NCI-H345 (cell line): Measurements from ENCODE around the gene ADAMTS3.
A peak's percentile ranks its signal among the peaks of the same experiment; 100 is the strongest.

Experiments
- DNase-seq: peaks from one replicate; lab custom pipeline; 2025; lab: John Stamatoyannopoulos, UW

The ADAMTS3 gene

GRCh38 chr4:72286185-72286584, 282.8 kb downstream of the ADAMTS3 start:
- DNase-seq = peak; percentile 10

GRCh38 chr4:72283357-72283756, 285.7 kb downstream of the ADAMTS3 start:
- no peak for DNase-seq

GRCh38 chr4:72280252-72280651, 288.8 kb downstream of the ADAMTS3 start:
- no peak for DNase-seq

GRCh38 chr4:72275381-72275780, 293.6 kb downstream of the ADAMTS3 start:
- DNase-seq = no peak

- no peak for DNase-seq
These were observed 294.8 kb downstream of the ADAMTS3 start for GRCh38 chr4:72274251-72274650.

- DNase-seq = no peak
These were observed 313.8 kb downstream of the ADAMTS3 start for GRCh38 chr4:72255269-72255668.

- DNase-seq = no peak
These were observed 325.4 kb downstream of the ADAMTS3 start for GRCh38 chr4:72243641-72244040.

- DNase-seq = no peak
These were observed 329.4 kb downstream of the ADAMTS3 start for GRCh38 chr4:72239487-72240116.
